ENCODE measurements around the gene POLDIP2.

DNA sequence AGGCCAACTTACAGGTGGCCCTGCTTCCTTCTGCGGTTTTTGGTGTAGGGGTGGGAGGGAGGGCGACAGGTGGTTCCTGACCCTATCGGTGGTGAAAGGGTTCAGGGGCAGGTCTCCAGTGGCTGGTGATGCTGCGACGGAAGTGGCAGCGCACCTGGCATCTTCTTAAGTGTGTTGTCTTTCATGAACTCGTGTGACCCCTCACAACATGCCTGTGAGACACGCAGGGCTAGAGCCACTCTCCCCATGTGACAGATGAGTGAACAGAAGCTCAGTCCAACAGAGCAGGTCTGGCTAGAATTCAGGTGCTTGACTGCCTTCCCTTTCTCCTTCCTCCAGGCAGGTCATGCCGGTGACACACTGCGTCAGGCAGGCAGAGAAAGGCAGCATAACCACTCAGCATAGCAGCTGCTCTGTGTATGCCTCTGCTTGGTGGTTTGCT lies 13.8 kb downstream of the POLDIP2 start:
- TF ChIP-seq, protein P1, sequence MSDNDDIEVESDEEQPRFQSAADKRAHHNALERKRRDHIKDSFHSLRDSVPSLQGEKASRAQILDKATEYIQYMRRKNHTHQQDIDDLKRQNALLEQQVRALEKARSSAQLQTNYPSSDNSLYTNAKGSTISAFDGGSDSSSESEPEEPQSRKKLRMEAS (IDR thresholded peaks at IDR 0.05; ENCODE audit: low read depth), result no peak
- TF ChIP-seq MXI1 (IDR thresholded peaks at IDR 0.05; ENCODE audit: low read depth, low read length), result no peak
- TF ChIP-seq, protein P2, sequence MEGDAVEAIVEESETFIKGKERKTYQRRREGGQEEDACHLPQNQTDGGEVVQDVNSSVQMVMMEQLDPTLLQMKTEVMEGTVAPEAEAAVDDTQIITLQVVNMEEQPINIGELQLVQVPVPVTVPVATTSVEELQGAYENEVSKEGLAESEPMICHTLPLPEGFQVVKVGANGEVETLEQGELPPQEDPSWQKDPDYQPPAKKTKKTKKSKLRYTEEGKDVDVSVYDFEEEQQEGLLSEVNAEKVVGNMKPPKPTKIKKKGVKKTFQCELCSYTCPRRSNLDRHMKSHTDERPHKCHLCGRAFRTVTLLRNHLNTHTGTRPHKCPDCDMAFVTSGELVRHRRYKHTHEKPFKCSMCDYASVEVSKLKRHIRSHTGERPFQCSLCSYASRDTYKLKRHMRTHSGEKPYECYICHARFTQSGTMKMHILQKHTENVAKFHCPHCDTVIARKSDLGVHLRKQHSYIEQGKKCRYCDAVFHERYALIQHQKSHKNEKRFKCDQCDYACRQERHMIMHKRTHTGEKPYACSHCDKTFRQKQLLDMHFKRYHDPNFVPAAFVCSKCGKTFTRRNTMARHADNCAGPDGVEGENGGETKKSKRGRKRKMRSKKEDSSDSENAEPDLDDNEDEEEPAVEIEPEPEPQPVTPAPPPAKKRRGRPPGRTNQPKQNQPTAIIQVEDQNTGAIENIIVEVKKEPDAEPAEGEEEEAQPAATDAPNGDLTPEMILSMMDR (IDR thresholded peaks at IDR 0.05), result no peak
- TF ChIP-seq, protein P3, sequence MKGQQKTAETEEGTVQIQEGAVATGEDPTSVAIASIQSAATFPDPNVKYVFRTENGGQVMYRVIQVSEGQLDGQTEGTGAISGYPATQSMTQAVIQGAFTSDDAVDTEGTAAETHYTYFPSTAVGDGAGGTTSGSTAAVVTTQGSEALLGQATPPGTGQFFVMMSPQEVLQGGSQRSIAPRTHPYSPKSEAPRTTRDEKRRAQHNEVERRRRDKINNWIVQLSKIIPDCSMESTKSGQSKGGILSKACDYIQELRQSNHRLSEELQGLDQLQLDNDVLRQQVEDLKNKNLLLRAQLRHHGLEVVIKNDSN (IDR thresholded peaks at IDR 0.05; ENCODE audit: borderline replicate concordance, low read depth), result no peak

All from SK-N-SH (cell line).